Measurements from ENCODE around the gene PARP14.

GRCh38 chr3:122665226-122665786 is 15.3 kb upstream of the PARP14 start:
- TF ChIP-seq CTCF (IDR thresholded peaks at IDR 0.05 in 4 of 5, conservative IDR thresholded peaks at IDR 0.05 in 1 of 5) (no peak), POLR2A (IDR thresholded peaks at IDR 0.05) (no peak)
